ENCODE measurements around the gene LINS1. TPM values are rescaled to one million over a fixed set of nuclear protein-coding genes. Genes with fewer than 3 reads are reported as not detected.
A peak's percentile ranks its signal among the peaks of the same experiment; 100 is the strongest.

The LINS1 gene
- polyA plus RNA-seq, 2 of the 4 experiments (the other 2 are of a cell fraction): 10.0 to 24.6 TPM

GRCh38 chr15:100601617-100602063, 344 bp downstream of the LINS1 start:
- H3K27ac ChIP-seq: peak overlapping the region; percentile 81 to 89
- peak overlapping the region; percentile 90 for H3K4me3 ChIP-seq
- ChIA-PET POLR2A (interaction anchor here (1.1 to 1.4 kb wide), 3 partner anchors 252 to 317 kb away, joined by 3 to 8 read pairs (median 4); partner anchors contain the start of gene ADAMTS17), CTCF (interaction anchor here (0.9 to 1.3 kb wide), 2 partner anchors 317 to 406 kb away, joined by 3 read pairs; partner anchors contain the start of gene LRRK1)
- DNase-seq (ENCODE audit: low read depth in 1 of 2, low spot score in 1 of 2) (peak in 1 of 2 experiments; percentile 8), FAIRE-seq (no peak), ATAC-seq (peak; percentile 42 to 48; a peak in 5 of 6 replicates)
- no peaks in the 10 kb centered on the region for H3K9me3 ChIP-seq
- peaks cover 18% of the 10 kb centered on the region for H3K4me1 ChIP-seq
- TF ChIP-seq ESRRA (IDR thresholded peaks at IDR 0.05; ENCODE audit: borderline replicate concordance, low read length) (no peak), MAZ (IDR thresholded peaks at IDR 0.05; ENCODE audit: borderline replicate concordance, low read depth, low read length) (no peak), FOSB (CRISPR knock-in tag; IDR thresholded peaks at IDR 0.05) (no peak), RARB (CRISPR knock-in tag; IDR thresholded peaks at IDR 0.05) (no peak), HOXB13 (CRISPR knock-in tag; IDR thresholded peaks at IDR 0.05; ENCODE audit: low read depth) (no peak), NPAS2 (CRISPR knock-in tag; IDR thresholded peaks at IDR 0.05; ENCODE audit: borderline replicate concordance) (no peak)
- WGBS (ENCODE audit: missing lambda C conversion rate): under 1% methylated on average over 19 of the region's 21 CpGs
- peak overlapping the region; percentile 95 for H3K4me2 ChIP-seq

- TF ChIP-seq EHF (CRISPR knock-in tag; IDR thresholded peaks at IDR 0.05) (no peak), USF2 (IDR thresholded peaks at IDR 0.05) (peak; percentile 54; the same call in 1 of the 2 replicates), TFCP2L1 (CRISPR knock-in tag; IDR thresholded peaks at IDR 0.05) (no peak), KDM5A (IDR thresholded peaks at IDR 0.05) (no peak), JUN (IDR thresholded peaks at IDR 0.05) (no peak)
- POLR2A ChIA-PET: no interaction called here
- peak overlapping the region; percentile 81 to 89 for H3K27ac ChIP-seq
- no peak for ATAC-seq
- H3K4me1 ChIP-seq: peaks cover 18% of the 10 kb centered on the region
- no peaks in the 10 kb centered on the region for H3K9me3 ChIP-seq
- no peak for DNase-seq (ENCODE audit: low read depth in 1 of 2, low spot score in 1 of 2)
- H3K4me2 ChIP-seq: peak overlapping the region; percentile 95
- CTCF ChIA-PET: no interaction called here
- 9% methylated on average over 10 of the region's 10 CpGs for WGBS (ENCODE audit: missing lambda C conversion rate)
- H3K4me3 ChIP-seq: peak overlapping the region; percentile 90
- FAIRE-seq: no peak
Measured at GRCh38 chr15:100601163-100601562, 821 bp downstream of the LINS1 start.

GRCh38 chr15:100598655-100599054, 3.3 kb downstream of the LINS1 start:
- Histone ChIP-seq H3K4me3 (no peak overlapping the region), H3K9me3 (no peaks in the 10 kb centered on the region), H3K27ac (no peak overlapping the region), H3K4me2 (no peak overlapping the region), H3K4me1 (peaks cover 11% of the 10 kb centered on the region)
- TF ChIP-seq RAD21 (conservative IDR thresholded peaks at IDR 0.05 in 1 of 2, IDR thresholded peaks at IDR 0.05 in 1 of 2) (no peak), KDM5A (IDR thresholded peaks at IDR 0.05) (no peak), ATOH8 (CRISPR knock-in tag; IDR thresholded peaks at IDR 0.05; ENCODE audit: low read depth) (no peak), REST (IDR thresholded peaks at IDR 0.05) (no peak), EHF (CRISPR knock-in tag; IDR thresholded peaks at IDR 0.05) (no peak), PBX3 (IDR thresholded peaks at IDR 0.05) (no peak), FOSL2 (IDR thresholded peaks at IDR 0.05) (no peak), FOSL2 (CRISPR knock-in tag; IDR thresholded peaks at IDR 0.05) (no peak), POLR2A (IDR thresholded peaks at IDR 0.05; ENCODE audit: low read length) (no peak), CTCF (IDR thresholded peaks at IDR 0.05) (no peak)
- ChIA-PET CTCF (interaction anchor here (1.1 to 1.6 kb wide), 2 partner anchors 249 to 274 kb away, joined by 3 read pairs; no protein-coding TSS in a partner anchor), POLR2A (no interaction called here)
- FAIRE-seq (no peak), ATAC-seq (no peak), DNase-seq (ENCODE audit: low read depth in 1 of 2, low spot score in 1 of 2) (no peak)
- whole genome bisulfite sequencing (ENCODE audit: missing lambda C conversion rate): 92% methylated on average over 1 of the region's 1 CpG
